Muscle of leg (tissue), 11 donors: ENCODE data around the gene LSMEM2. TPM values are rescaled to one million over a fixed set of nuclear protein-coding genes. Genes with fewer than 3 reads are reported as not detected.
"Not testable (repeated sequence)": the region's sequence is repeated elsewhere in the genome, so short reads cannot be mapped to it uniquely, and the experiment has no call there.

Experiments used
- DNase-seq: peaks from one replicate; pipeline ENCODE4 v3.0.0; 2013
- H3K27ac ChIP-seq: one replicate; pipeline ENCODE4 v1.5.1; 2013; ENCODE audit warnings: mild to moderate bottlenecking, low read length, control low read depth
- H3K27me3 ChIP-seq: one replicate; pipeline ENCODE4 v1.6.1; 2013; ENCODE audit warnings: low read length; ENCODE audit not compliant: control insufficient read depth, insufficient read depth
- H3K36me3 ChIP-seq: one replicate; pipeline ENCODE4 v1.6.1; 2013; ENCODE audit warnings: low read length; ENCODE audit not compliant: control insufficient read depth, insufficient read depth
- H3K4me1 ChIP-seq: one replicate; pipeline ENCODE4 v1.6.1; 2013; ENCODE audit warnings: low read length; ENCODE audit not compliant: control insufficient read depth, insufficient read depth
- H3K4me3 ChIP-seq: one replicate; pipeline ENCODE4 v1.5.1; 2013; ENCODE audit warnings: low read length, control low read depth
- H3K9me3 ChIP-seq: replicated peaks from 2 replicates; pipeline ENCODE4 v1.6.1; 2013; ENCODE audit warnings: low read depth, low read length; ENCODE audit not compliant: control insufficient read depth
- WGBS: methylation state at CpG from one replicate; pipeline ENCODE4 v1.1.5; 2013; ENCODE audit warnings: missing lambda C conversion rate; ENCODE audit not compliant: insufficient coverage; 5-methylcytosine and 5-hydroxymethylcytosine counted together
- polyA plus RNA-seq, 8 donors: library from polyadenylated mRNA; unstranded; fragments of 120-200 nt; gene quantifications; one replicate each; pipeline versions ENCODE4 v1.2.1 to v1.2.3, GENCODE V29; 2013; ENCODE audit warnings: inconsistent platforms in 1 of 8, low replicate concordance in 1 of 8; ENCODE audit not compliant: insufficient read length in 8 of 8, insufficient read depth in 1 of 8
- total RNA-seq: library from RNA; stranded (reverse); fragments of 120-200 nt; gene quantifications from one replicate; pipeline ENCODE4 v1.2.4, GENCODE V29; 2013

The LSMEM2 gene
- total and polyA plus RNA-seq, 9 donors = 11.1 to 33.1 (median 26.7) TPM

- Histone ChIP-seq H3K36me3 (peaks cover 34% of the 10 kb centered on the region), H3K27me3 (peaks cover 43% of the 10 kb centered on the region), H3K4me1 (peaks cover 38% of the 10 kb centered on the region), H3K27ac (no peak overlapping the region), H3K4me3 (no peak overlapping the region), H3K9me3 (no peaks in the 10 kb centered on the region)
- DNase-seq = no peak
- 27% methylated on average over 64 of the region's 65 CpGs for WGBS
These were observed 3.5 kb upstream of the LSMEM2 start for GRCh38 chr3:50275141-50275995.

GRCh38 chr3:50275996-50276761, 2.7 kb upstream of the LSMEM2 start:
- H3K4me1 ChIP-seq = peaks cover 30% of the 10 kb centered on the region
- peaks cover 43% of the 10 kb centered on the region for H3K27me3 ChIP-seq
- H3K9me3 ChIP-seq = no peaks in the 10 kb centered on the region
- H3K4me3 ChIP-seq = no peak overlapping the region
- H3K36me3 ChIP-seq = peaks cover 29% of the 10 kb centered on the region
- no peak overlapping the region for H3K27ac ChIP-seq
- WGBS = 28% methylated on average over 79 of the region's 79 CpGs
- no peak for DNase-seq

GRCh38 chr3:50276762-50277101, 2.2 kb upstream of the LSMEM2 start:
- WGBS = 85% methylated on average over 17 of the region's 17 CpGs
- Histone ChIP-seq H3K9me3 (no peaks in the 10 kb centered on the region), H3K27ac (no peak overlapping the region), H3K4me3 (no peak overlapping the region), H3K36me3 (peaks cover 24% of the 10 kb centered on the region), H3K4me1 (peaks cover 24% of the 10 kb centered on the region), H3K27me3 (peaks cover 43% of the 10 kb centered on the region)
- DNase-seq = no peak

- peak overlapping the region; percentile 90 for H3K27ac ChIP-seq
- peaks cover 21% of the 10 kb centered on the region for H3K36me3 ChIP-seq
- no peak overlapping the region for H3K4me3 ChIP-seq
- peaks cover 39% of the 10 kb centered on the region for H3K27me3 ChIP-seq
- no peaks in the 10 kb centered on the region for H3K9me3 ChIP-seq
- DNase-seq = no peak
- peaks cover 19% of the 10 kb centered on the region for H3K4me1 ChIP-seq
- WGBS = 60% methylated on average over 1 of the region's 4 CpGs
These were observed 586 bp upstream of the LSMEM2 start for GRCh38 chr3:50278123-50278879.

GRCh38 chr3:50279255-50280016, 549 bp downstream of the LSMEM2 start:
- no peaks in the 10 kb centered on the region for H3K9me3 ChIP-seq
- peaks cover 17% of the 10 kb centered on the region for H3K36me3 ChIP-seq
- peaks cover 27% of the 10 kb centered on the region for H3K27me3 ChIP-seq
- 90% methylated on average over 2 of the region's 8 CpGs for WGBS
- peak overlapping the region; percentile 90 for H3K27ac ChIP-seq
- H3K4me3 ChIP-seq = peak overlapping the region; percentile 7
- H3K4me1 ChIP-seq = peaks cover 15% of the 10 kb centered on the region
- DNase-seq = no peak

GRCh38 chr3:50284121-50284520, 5.2 kb downstream of the LSMEM2 start:
- peaks cover 26% of the 10 kb centered on the region for H3K36me3 ChIP-seq
- not testable (repeated sequence) for H3K4me1 ChIP-seq, H3K27me3 ChIP-seq, DNase-seq, H3K4me3 ChIP-seq, H3K27ac ChIP-seq, H3K9me3 ChIP-seq
- WGBS = 100% methylated on average over 1 of the region's 6 CpGs

GRCh38 chr3:50286322-50287227, 7.7 kb downstream of the LSMEM2 start:
- H3K36me3 ChIP-seq = peaks cover 41% of the 10 kb centered on the region
- H3K9me3 ChIP-seq = no peaks in the 10 kb centered on the region
- WGBS = 89% methylated on average over 22 of the region's 28 CpGs
- peak; percentile 4 for DNase-seq
- no peak overlapping the region for H3K4me3 ChIP-seq
- no peak overlapping the region for H3K27ac ChIP-seq
- no peaks in the 10 kb centered on the region for H3K27me3 ChIP-seq
- H3K4me1 ChIP-seq = peaks cover 6% of the 10 kb centered on the region

- H3K4me3 ChIP-seq = no peak overlapping the region
- DNase-seq = peak; percentile 2
- H3K27me3 ChIP-seq = no peaks in the 10 kb centered on the region
- H3K9me3 ChIP-seq = no peaks in the 10 kb centered on the region
- H3K27ac ChIP-seq = no peak overlapping the region
- peaks cover 41% of the 10 kb centered on the region for H3K36me3 ChIP-seq
- WGBS = 100% methylated on average over 1 of the region's 1 CpG
- H3K4me1 ChIP-seq = peaks cover 8% of the 10 kb centered on the region
These were observed 8.4 kb downstream of the LSMEM2 start for GRCh38 chr3:50287262-50287661.
